WTC11 (cell line): ENCODE results near the gene MFNG. TPM values are rescaled to one million over a fixed set of nuclear protein-coding genes. Genes with fewer than 3 reads are reported as not detected.

Experiments
- ATAC-seq: fragments of 200-7000 bp; cut with Tn5 transposase; 2 replicates; pipeline ENCODE4 v1.10.0; 2021; ENCODE audit warnings: mild to moderate bottlenecking, moderate library complexity
- CTCF ChIA-PET: fragments of 300-600 bp; sonication (Branson Sonifier 250); formaldehyde crosslinking; loops from one replicate; lab custom pipeline; 2021; ENCODE audit warnings: antibody characterized with exemption; lab: Charles Lee
- POLR2A ChIA-PET: fragments of 350-600 bp; sonication (Branson Sonifier 250); formaldehyde crosslinking; loops from one replicate; lab custom pipeline; 2021; ENCODE audit warnings: antibody characterized with exemption; lab: Charles Lee
- DNase-seq: peaks from one replicate; pipeline ENCODE4 v3.0.0; 2021; ENCODE audit warnings: low spot score
- H3K27ac Mint-ChIP-seq: 2 replicates; pipeline ENCODE4 v1.8.0; 2021; ENCODE audit warnings: mixed read lengths
- H3K27me3 Mint-ChIP-seq: 2 replicates; pipeline ENCODE4 v1.8.0; 2021; ENCODE audit warnings: low read depth, mild to moderate bottlenecking, moderate library complexity, mixed read lengths
- H3K36me3 Mint-ChIP-seq: 2 replicates; pipeline ENCODE4 v1.8.0; 2021; ENCODE audit warnings: mixed read lengths
- H3K4me1 Mint-ChIP-seq: 2 replicates; pipeline ENCODE4 v1.8.0; 2022; ENCODE audit warnings: mixed read lengths
- H3K4me3 Mint-ChIP-seq: 2 replicates; pipeline ENCODE4 v1.8.0; 2021; ENCODE audit warnings: mild to moderate bottlenecking, moderate library complexity, mixed read lengths
- H3K9me3 Mint-ChIP-seq: 2 replicates; pipeline ENCODE4 v1.8.0; 2021; ENCODE audit warnings: mixed read lengths
- ESRRA ChIP-seq: sonication (generic); formaldehyde crosslinking; IDR thresholded peaks from 2 replicates; pipeline ENCODE4 v1.8.1; 2022; ENCODE audit warnings: mild to moderate bottlenecking, missing genetic modification reagents, borderline replicate concordance
- HMGA2 ChIP-seq: fragments of 250-450 bp; sonication (Bioruptor Pico); IDR thresholded peaks from 2 replicates; pipeline ENCODE4 v1.4.0; 2021; ENCODE audit warnings: mild to moderate bottlenecking, moderate library complexity
- MXD4 ChIP-seq: fragments of 250-450 bp; sonication (Bioruptor Pico); IDR thresholded peaks from 2 replicates; pipeline ENCODE4 v1.8.0; 2021; ENCODE audit warnings: mild to moderate bottlenecking, moderate library complexity, borderline replicate concordance
- NFYB ChIP-seq: sonication (generic); formaldehyde crosslinking; conservative IDR thresholded peaks from 2 replicates; pipeline ENCODE4 v1.8.0; 2022; ENCODE audit warnings: low read depth, missing genetic modification reagents
- SMAD3 ChIP-seq: sonication (generic); formaldehyde crosslinking; IDR thresholded peaks from 2 replicates; pipeline ENCODE4 v1.8.0; 2022; ENCODE audit warnings: missing genetic modification reagents, mild to moderate bottlenecking, borderline replicate concordance
- SOX15 ChIP-seq: fragments of 250-450 bp; sonication (Bioruptor Pico); IDR thresholded peaks from 2 replicates; pipeline ENCODE4 v1.9.0; 2021; ENCODE audit warnings: mild to moderate bottlenecking
- TEAD1 ChIP-seq: sonication (generic); formaldehyde crosslinking; IDR thresholded peaks from 2 replicates; pipeline ENCODE4 v1.8.0; 2022; ENCODE audit warnings: mild to moderate bottlenecking, missing genetic modification reagents
- TEAD4 ChIP-seq: sonication (generic); formaldehyde crosslinking; IDR thresholded peaks from 2 replicates; pipeline ENCODE4 v1.8.0; 2022; ENCODE audit warnings: mild to moderate bottlenecking, missing genetic modification reagents
- ZNF121 ChIP-seq: sonication (generic); formaldehyde crosslinking; IDR thresholded peaks from 2 replicates; pipeline ENCODE4 v1.8.0; 2023; ENCODE audit warnings: missing genetic modification reagents
- total RNA-seq: library from RNA; stranded (reverse); gene quantifications from 3 replicates; pipeline ENCODE4 v1.2.3, GENCODE V29; 2021
- TF ChIP-seq, protein P1 (sequence below): sonication (generic); formaldehyde crosslinking; IDR thresholded peaks from 2 replicates; pipeline ENCODE4 v1.8.0; 2022; ENCODE audit warnings: mild to moderate bottlenecking, missing genetic modification reagents
- TF ChIP-seq, protein P2 (sequence below): sonication (generic); formaldehyde crosslinking; IDR thresholded peaks from 2 replicates; pipeline ENCODE4 v1.8.1; 2023; ENCODE audit warnings: mild to moderate bottlenecking, missing genetic modification reagents
- TF ChIP-seq, protein P3 (sequence below): sonication (generic); formaldehyde crosslinking; IDR thresholded peaks from 2 replicates; pipeline ENCODE4 v1.8.1; 2023; ENCODE audit warnings: mild to moderate bottlenecking, missing genetic modification reagents, moderate library complexity
- TF ChIP-seq, protein P4 (sequence below): sonication (generic); formaldehyde crosslinking; IDR thresholded peaks from 2 replicates; pipeline ENCODE4 v1.8.1; 2023; ENCODE audit warnings: mild to moderate bottlenecking, moderate library complexity, missing genetic modification reagents
- TF ChIP-seq, protein P5 (sequence below): fragments of 250-450 bp; sonication (Bioruptor Pico); IDR thresholded peaks from 2 replicates; pipeline ENCODE4 v1.9.0; 2021; ENCODE audit warnings: mild to moderate bottlenecking
- TF ChIP-seq, protein P6 (sequence below): sonication (generic); formaldehyde crosslinking; conservative IDR thresholded peaks from 2 replicates; pipeline ENCODE4 v1.8.1; 2023; ENCODE audit warnings: mild to moderate bottlenecking, low read depth, missing genetic modification reagents, moderate library complexity
- TF ChIP-seq, protein P7 (sequence below): sonication (generic); formaldehyde crosslinking; IDR thresholded peaks from 2 replicates; pipeline ENCODE4 v1.8.0; 2023; ENCODE audit warnings: missing genetic modification reagents

MFNG gene
- total RNA-seq, 1 experiment from 2014 or later = 3.2 TPM

DNA sequence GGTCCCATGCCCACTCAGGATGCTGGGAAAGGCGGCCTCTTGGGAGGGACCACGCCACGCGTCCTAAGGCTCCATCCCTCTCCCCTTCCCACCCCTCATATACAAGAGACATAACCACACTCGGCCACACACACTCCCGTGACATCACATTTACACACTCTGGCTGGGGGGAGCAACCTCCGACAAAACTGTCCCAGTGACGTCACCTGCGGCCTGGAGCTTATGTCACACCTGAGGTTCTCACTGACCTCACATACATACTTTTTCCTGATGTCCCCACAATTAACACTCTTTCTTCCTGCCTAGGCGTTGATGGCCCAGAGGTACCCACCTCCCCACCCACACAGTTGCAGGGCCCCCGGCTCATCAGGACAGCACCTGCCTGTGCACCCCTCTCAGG lies 60.8 kb downstream of the MFNG start:
- H3K27ac Mint-ChIP-seq = no peak overlapping the region
- ATAC-seq = no peak
- no peaks in the 10 kb centered on the region for H3K9me3 Mint-ChIP-seq
- POLR2A ChIA-PET = no interaction called here
- H3K27me3 Mint-ChIP-seq = peaks cover 71% of the 10 kb centered on the region
- H3K4me3 Mint-ChIP-seq = no peak overlapping the region
- no peak for DNase-seq
- peaks cover 24% of the 10 kb centered on the region for H3K4me1 Mint-ChIP-seq
- H3K36me3 Mint-ChIP-seq = no peaks in the 10 kb centered on the region
- TF ChIP-seq, protein P1, sequence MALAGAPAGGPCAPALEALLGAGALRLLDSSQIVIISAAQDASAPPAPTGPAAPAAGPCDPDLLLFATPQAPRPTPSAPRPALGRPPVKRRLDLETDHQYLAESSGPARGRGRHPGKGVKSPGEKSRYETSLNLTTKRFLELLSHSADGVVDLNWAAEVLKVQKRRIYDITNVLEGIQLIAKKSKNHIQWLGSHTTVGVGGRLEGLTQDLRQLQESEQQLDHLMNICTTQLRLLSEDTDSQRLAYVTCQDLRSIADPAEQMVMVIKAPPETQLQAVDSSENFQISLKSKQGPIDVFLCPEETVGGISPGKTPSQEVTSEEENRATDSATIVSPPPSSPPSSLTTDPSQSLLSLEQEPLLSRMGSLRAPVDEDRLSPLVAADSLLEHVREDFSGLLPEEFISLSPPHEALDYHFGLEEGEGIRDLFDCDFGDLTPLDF (CRISPR knock-in tag) = no peak
- no peak for TF ChIP-seq ZNF121 (CRISPR knock-in tag)
- TF ChIP-seq, protein P2, sequence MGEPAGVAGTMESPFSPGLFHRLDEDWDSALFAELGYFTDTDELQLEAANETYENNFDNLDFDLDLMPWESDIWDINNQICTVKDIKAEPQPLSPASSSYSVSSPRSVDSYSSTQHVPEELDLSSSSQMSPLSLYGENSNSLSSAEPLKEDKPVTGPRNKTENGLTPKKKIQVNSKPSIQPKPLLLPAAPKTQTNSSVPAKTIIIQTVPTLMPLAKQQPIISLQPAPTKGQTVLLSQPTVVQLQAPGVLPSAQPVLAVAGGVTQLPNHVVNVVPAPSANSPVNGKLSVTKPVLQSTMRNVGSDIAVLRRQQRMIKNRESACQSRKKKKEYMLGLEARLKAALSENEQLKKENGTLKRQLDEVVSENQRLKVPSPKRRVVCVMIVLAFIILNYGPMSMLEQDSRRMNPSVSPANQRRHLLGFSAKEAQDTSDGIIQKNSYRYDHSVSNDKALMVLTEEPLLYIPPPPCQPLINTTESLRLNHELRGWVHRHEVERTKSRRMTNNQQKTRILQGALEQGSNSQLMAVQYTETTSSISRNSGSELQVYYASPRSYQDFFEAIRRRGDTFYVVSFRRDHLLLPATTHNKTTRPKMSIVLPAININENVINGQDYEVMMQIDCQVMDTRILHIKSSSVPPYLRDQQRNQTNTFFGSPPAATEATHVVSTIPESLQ (CRISPR knock-in tag) = no peak
- TF ChIP-seq, protein P3, sequence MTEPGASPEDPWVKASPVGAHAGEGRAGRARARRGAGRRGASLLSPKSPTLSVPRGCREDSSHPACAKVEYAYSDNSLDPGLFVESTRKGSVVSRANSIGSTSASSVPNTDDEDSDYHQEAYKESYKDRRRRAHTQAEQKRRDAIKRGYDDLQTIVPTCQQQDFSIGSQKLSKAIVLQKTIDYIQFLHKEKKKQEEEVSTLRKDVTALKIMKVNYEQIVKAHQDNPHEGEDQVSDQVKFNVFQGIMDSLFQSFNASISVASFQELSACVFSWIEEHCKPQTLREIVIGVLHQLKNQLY (CRISPR knock-in tag) = no peak
- TF ChIP-seq, all 79 proteins: peak for 0
- CTCF ChIA-PET = interaction anchor here (0.6 to 1.9 kb wide), 10 partner anchors 13 to 164 kb away, joined by 3 to 13 read pairs (median 4); no protein-coding TSS in a partner anchor

DNA sequence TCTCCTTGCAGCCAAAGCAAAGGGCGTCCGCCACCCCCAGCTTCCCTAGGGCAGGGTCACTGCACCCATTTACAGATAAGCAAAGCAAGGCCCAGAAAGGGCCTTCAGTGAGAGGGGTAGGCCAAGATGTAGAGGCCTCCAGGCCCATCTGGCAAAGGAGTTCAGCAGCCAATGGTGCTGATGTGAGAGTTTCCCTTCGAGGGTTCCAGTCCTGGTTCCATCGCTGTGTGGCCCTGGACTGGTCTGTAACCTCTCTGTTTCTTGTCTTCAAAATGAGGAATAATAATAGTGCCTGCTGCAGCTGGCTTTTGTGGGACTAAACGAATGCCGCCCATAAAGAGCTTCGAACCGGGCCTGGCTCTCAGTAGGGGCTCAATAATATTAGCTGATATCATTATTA lies 62.9 kb downstream of the MFNG start:
- Mint-ChIP-seq H3K27ac (no peak overlapping the region), H3K4me3 (no peak overlapping the region), H3K27me3 (peaks cover 76% of the 10 kb centered on the region), H3K9me3 (no peaks in the 10 kb centered on the region), H3K36me3 (no peaks in the 10 kb centered on the region), H3K4me1 (peaks cover 37% of the 10 kb centered on the region)
- POLR2A ChIA-PET = no interaction called here
- ATAC-seq (no peak), DNase-seq (no peak)
- CTCF ChIA-PET = interaction anchor here (0.6 to 1.5 kb wide), 4 partner anchors 42 to 556 kb away, joined by 3 to 8 read pairs (median 5); no protein-coding TSS in a partner anchor
- TF ChIP-seq, protein P4, sequence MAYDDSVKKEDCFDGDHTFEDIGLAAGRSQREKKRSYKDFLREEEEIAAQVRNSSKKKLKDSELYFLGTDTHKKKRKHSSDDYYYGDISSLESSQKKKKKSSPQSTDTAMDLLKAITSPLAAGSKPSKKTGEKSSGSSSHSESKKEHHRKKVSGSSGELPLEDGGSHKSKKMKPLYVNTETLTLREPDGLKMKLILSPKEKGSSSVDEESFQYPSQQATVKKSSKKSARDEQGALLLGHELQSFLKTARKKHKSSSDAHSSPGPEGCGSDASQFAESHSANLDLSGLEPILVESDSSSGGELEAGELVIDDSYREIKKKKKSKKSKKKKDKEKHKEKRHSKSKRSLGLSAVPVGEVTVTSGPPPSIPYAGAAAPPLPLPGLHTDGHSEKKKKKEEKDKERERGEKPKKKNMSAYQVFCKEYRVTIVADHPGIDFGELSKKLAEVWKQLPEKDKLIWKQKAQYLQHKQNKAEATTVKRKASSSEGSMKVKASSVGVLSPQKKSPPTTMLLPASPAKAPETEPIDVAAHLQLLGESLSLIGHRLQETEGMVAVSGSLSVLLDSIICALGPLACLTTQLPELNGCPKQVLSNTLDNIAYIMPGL (CRISPR knock-in tag) = no peak
- no peak for TF ChIP-seq SOX15 (CRISPR knock-in tag)

DNA sequence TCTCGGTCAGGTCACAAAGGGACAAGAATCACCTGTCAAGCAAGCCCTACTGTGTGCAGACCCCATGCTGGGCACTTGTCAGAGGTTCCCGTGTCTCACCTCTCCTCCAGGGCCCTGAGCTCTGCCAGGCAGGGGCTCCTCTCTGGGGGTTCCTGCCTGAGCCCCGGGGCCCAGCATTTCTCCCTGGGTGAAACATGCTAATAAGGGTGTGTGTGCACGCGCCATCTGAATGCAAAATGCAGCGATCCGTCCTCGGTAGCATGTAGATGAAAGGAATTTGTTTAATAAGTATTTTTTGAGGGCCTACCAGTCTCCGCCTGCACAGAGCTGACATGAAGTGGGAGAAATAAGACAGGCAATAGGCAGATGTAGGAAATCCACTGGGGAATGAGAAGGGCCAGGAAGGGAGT lies 64.7 kb downstream of the MFNG start:
- H3K9me3 Mint-ChIP-seq = no peaks in the 10 kb centered on the region
- H3K27me3 Mint-ChIP-seq = peaks cover 61% of the 10 kb centered on the region
- no peaks in the 10 kb centered on the region for H3K36me3 Mint-ChIP-seq
- CTCF ChIA-PET = interaction anchor here (1.6 kb wide), 1 partner anchor 105 kb away, joined by 13 read pairs; no protein-coding TSS in a partner anchor
- no peak for DNase-seq
- TF ChIP-seq NFYB (CRISPR knock-in tag) (no peak), MXD4 (no peak), ESRRA (CRISPR knock-in tag) (no peak), TEAD1 (CRISPR knock-in tag) (no peak), SMAD3 (CRISPR knock-in tag) (no peak), TEAD4 (CRISPR knock-in tag) (no peak), HMGA2 (CRISPR knock-in tag) (no peak)
- TF ChIP-seq, protein P5, sequence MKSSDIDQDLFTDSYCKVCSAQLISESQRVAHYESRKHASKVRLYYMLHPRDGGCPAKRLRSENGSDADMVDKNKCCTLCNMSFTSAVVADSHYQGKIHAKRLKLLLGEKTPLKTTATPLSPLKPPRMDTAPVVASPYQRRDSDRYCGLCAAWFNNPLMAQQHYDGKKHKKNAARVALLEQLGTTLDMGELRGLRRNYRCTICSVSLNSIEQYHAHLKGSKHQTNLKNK = no peak
- TF ChIP-seq, protein P6, sequence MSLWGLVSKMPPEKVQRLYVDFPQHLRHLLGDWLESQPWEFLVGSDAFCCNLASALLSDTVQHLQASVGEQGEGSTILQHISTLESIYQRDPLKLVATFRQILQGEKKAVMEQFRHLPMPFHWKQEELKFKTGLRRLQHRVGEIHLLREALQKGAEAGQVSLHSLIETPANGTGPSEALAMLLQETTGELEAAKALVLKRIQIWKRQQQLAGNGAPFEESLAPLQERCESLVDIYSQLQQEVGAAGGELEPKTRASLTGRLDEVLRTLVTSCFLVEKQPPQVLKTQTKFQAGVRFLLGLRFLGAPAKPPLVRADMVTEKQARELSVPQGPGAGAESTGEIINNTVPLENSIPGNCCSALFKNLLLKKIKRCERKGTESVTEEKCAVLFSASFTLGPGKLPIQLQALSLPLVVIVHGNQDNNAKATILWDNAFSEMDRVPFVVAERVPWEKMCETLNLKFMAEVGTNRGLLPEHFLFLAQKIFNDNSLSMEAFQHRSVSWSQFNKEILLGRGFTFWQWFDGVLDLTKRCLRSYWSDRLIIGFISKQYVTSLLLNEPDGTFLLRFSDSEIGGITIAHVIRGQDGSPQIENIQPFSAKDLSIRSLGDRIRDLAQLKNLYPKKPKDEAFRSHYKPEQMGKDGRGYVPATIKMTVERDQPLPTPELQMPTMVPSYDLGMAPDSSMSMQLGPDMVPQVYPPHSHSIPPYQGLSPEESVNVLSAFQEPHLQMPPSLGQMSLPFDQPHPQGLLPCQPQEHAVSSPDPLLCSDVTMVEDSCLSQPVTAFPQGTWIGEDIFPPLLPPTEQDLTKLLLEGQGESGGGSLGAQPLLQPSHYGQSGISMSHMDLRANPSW (CRISPR knock-in tag) = no peak
- TF ChIP-seq, protein P7, sequence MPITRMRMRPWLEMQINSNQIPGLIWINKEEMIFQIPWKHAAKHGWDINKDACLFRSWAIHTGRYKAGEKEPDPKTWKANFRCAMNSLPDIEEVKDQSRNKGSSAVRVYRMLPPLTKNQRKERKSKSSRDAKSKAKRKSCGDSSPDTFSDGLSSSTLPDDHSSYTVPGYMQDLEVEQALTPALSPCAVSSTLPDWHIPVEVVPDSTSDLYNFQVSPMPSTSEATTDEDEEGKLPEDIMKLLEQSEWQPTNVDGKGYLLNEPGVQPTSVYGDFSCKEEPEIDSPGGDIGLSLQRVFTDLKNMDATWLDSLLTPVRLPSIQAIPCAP (CRISPR knock-in tag) = no peak
- TF ChIP-seq, all 79 proteins: peak for 0
- no peak for ATAC-seq
- Mint-ChIP-seq H3K4me3 (peak overlapping the region; percentile 87; the same call in 1 of the 2 replicates), H3K4me1 (peaks cover 42% of the 10 kb centered on the region), H3K27ac (no peak overlapping the region)
- POLR2A ChIA-PET = no interaction called here
